HEK293 (cell line): ENCODE measurements around the gene ZNF606.

ENCODE experiments used
- BCL11B ChIP-seq: fragments of 450-650 bp; formaldehyde crosslinking; IDR thresholded peaks from 2 replicates; pipeline ENCODE4 v1.5.1; 2016; ENCODE audit warnings: low read depth, missing biosample characterization, missing genetic modification characterization
- GLI2 ChIP-seq: fragments of 450-650 bp; formaldehyde crosslinking; IDR thresholded peaks from 2 replicates; pipeline ENCODE4; 2017; ENCODE audit warnings: missing biosample characterization, missing genetic modification characterization, low read depth, borderline replicate concordance
- GLI4 ChIP-seq: fragments of 450-650 bp; formaldehyde crosslinking; IDR thresholded peaks from 2 replicates; pipeline ENCODE4 v1.5.1; 2016; ENCODE audit warnings: missing biosample characterization, missing genetic modification characterization
- HOXC10 ChIP-seq: sonication (generic); formaldehyde crosslinking; IDR thresholded peaks from 2 replicates; pipeline ENCODE4 v1.8.1; 2023; ENCODE audit warnings: mild to moderate bottlenecking, missing genetic modification reagents
- KLF1 ChIP-seq: fragments of 450-650 bp; formaldehyde crosslinking; IDR thresholded peaks from 2 replicates; pipeline ENCODE4 v1.5.1; 2016; ENCODE audit warnings: missing biosample characterization, missing genetic modification characterization
- KLF8 ChIP-seq: fragments of 450-650 bp; formaldehyde crosslinking; IDR thresholded peaks from 2 replicates; pipeline ENCODE4 v1.5.1; 2016; ENCODE audit warnings: missing biosample characterization, missing genetic modification characterization
- OSR2 ChIP-seq: fragments of 450-650 bp; formaldehyde crosslinking; IDR thresholded peaks from 2 replicates; pipeline ENCODE4 v1.5.1; 2016; ENCODE audit warnings: missing biosample characterization, missing genetic modification characterization
- PRDM1 ChIP-seq: fragments of 450-650 bp; formaldehyde crosslinking; IDR thresholded peaks from 2 replicates; pipeline ENCODE4; 2016; ENCODE audit warnings: missing biosample characterization, missing genetic modification characterization
- RBAK ChIP-seq: fragments of 450-650 bp; formaldehyde crosslinking; IDR thresholded peaks from 2 replicates; pipeline ENCODE4 v1.5.1; 2016; ENCODE audit warnings: missing biosample characterization, missing genetic modification characterization
- SALL2 ChIP-seq: fragments of 450-650 bp; formaldehyde crosslinking; IDR thresholded peaks from 2 replicates; pipeline ENCODE4 v1.5.0; 2017; ENCODE audit warnings: missing biosample characterization, mild to moderate bottlenecking, missing genetic modification characterization, borderline replicate concordance
- SCRT2 ChIP-seq: fragments of 450-650 bp; formaldehyde crosslinking; IDR thresholded peaks from 2 replicates; pipeline ENCODE4 v1.5.1; 2016; ENCODE audit warnings: missing biosample characterization, missing genetic modification characterization
- YY1 ChIP-seq: fragments of 450-650 bp; formaldehyde crosslinking; IDR thresholded peaks from 2 replicates; pipeline ENCODE4 v1.5.1; 2018; ENCODE audit warnings: missing biosample characterization, missing genetic modification characterization
- ZBTB10 ChIP-seq: fragments of 450-650 bp; formaldehyde crosslinking; IDR thresholded peaks from 2 replicates; pipeline ENCODE4 v1.5.1; 2016; ENCODE audit warnings: missing biosample characterization, missing genetic modification characterization
- ZBTB6 ChIP-seq: fragments of 450-650 bp; formaldehyde crosslinking; IDR thresholded peaks from 2 replicates; pipeline ENCODE4 v1.5.1; 2017; ENCODE audit warnings: missing biosample characterization, missing genetic modification characterization
- ZIC2 ChIP-seq: fragments of 450-650 bp; formaldehyde crosslinking; IDR thresholded peaks from 2 replicates; pipeline ENCODE4 v1.5.1; 2016; ENCODE audit warnings: missing biosample characterization, missing genetic modification characterization
- ZNF138 ChIP-seq: fragments of 450-650 bp; formaldehyde crosslinking; IDR thresholded peaks from 2 replicates; pipeline ENCODE4 v1.5.1; 2016; ENCODE audit warnings: missing biosample characterization, missing genetic modification characterization, borderline replicate concordance
- ZNF155 ChIP-seq: fragments of 450-650 bp; formaldehyde crosslinking; IDR thresholded peaks from 2 replicates; pipeline ENCODE4 v1.5.1; 2016; ENCODE audit warnings: missing biosample characterization, missing genetic modification characterization
- ZNF16 ChIP-seq: fragments of 450-650 bp; formaldehyde crosslinking; IDR thresholded peaks from 2 replicates; pipeline ENCODE4 v1.5.1; 2016; ENCODE audit warnings: low read depth, missing biosample characterization, missing genetic modification characterization
- ZNF174 ChIP-seq: fragments of 450-650 bp; formaldehyde crosslinking; IDR thresholded peaks from 2 replicates; pipeline ENCODE4 v1.5.0; 2017; ENCODE audit warnings: missing biosample characterization, mild to moderate bottlenecking, missing genetic modification characterization
- ZNF214 ChIP-seq: fragments of 450-650 bp; formaldehyde crosslinking; IDR thresholded peaks from 2 replicates; pipeline ENCODE4 v1.5.1; 2017; ENCODE audit warnings: missing biosample characterization, mild to moderate bottlenecking, missing genetic modification characterization, borderline replicate concordance
- ZNF223 ChIP-seq: fragments of 450-650 bp; formaldehyde crosslinking; IDR thresholded peaks from 2 replicates; pipeline ENCODE4 v1.5.1; 2016; ENCODE audit warnings: missing biosample characterization, missing genetic modification characterization
- ZNF292 ChIP-seq: fragments of 450-650 bp; formaldehyde crosslinking; IDR thresholded peaks from 2 replicates; pipeline ENCODE4 v1.5.1; 2016; ENCODE audit warnings: low read depth, missing biosample characterization, missing genetic modification characterization, borderline replicate concordance
- ZNF48 ChIP-seq: fragments of 450-650 bp; formaldehyde crosslinking; IDR thresholded peaks from 2 replicates; pipeline ENCODE4 v1.5.1; 2016; ENCODE audit warnings: missing biosample characterization, missing genetic modification characterization
- ZNF544 ChIP-seq: fragments of 450-650 bp; formaldehyde crosslinking; IDR thresholded peaks from 2 replicates; pipeline ENCODE4 v1.5.0; 2017; ENCODE audit warnings: missing biosample characterization, missing genetic modification characterization
- ZNF558 ChIP-seq: fragments of 450-650 bp; formaldehyde crosslinking; IDR thresholded peaks from 2 replicates; pipeline ENCODE4 v1.5.1; 2016; ENCODE audit warnings: missing biosample characterization, missing genetic modification characterization
- ZNF561 ChIP-seq: fragments of 450-650 bp; IDR thresholded peaks from 2 replicates; pipeline ENCODE4 v1.5.1; 2018; ENCODE audit warnings: missing biosample characterization, missing genetic modification characterization, borderline replicate concordance
- ZNF571 ChIP-seq: fragments of 450-650 bp; formaldehyde crosslinking; IDR thresholded peaks from 2 replicates; pipeline ENCODE4 v1.5.0; 2017; ENCODE audit warnings: missing biosample characterization, missing genetic modification characterization
- ZNF600 ChIP-seq: fragments of 450-650 bp; formaldehyde crosslinking; IDR thresholded peaks from 2 replicates; pipeline ENCODE4 v1.5.1; 2016; ENCODE audit warnings: missing biosample characterization, missing genetic modification characterization
- ZNF658 ChIP-seq: fragments of 450-650 bp; formaldehyde crosslinking; IDR thresholded peaks from 2 replicates; pipeline ENCODE4; 2016; ENCODE audit warnings: missing biosample characterization, missing genetic modification characterization
- ZNF660 ChIP-seq: fragments of 450-650 bp; IDR thresholded peaks from 2 replicates; pipeline ENCODE4 v1.5.1; 2018; ENCODE audit warnings: missing biosample characterization, mild to moderate bottlenecking, missing genetic modification characterization
- ZNF664 ChIP-seq: fragments of 450-650 bp; formaldehyde crosslinking; IDR thresholded peaks from 2 replicates; pipeline ENCODE4 v1.5.1; 2016; ENCODE audit warnings: missing biosample characterization, missing genetic modification characterization
- TF ChIP-seq, protein P1 (sequence below): fragments of 450-650 bp; formaldehyde crosslinking; conservative IDR thresholded peaks from 2 replicates; pipeline ENCODE4 v1.5.1; 2016; ENCODE audit warnings: low read depth, missing biosample characterization, missing genetic modification characterization

Gene ZNF606

DNA sequence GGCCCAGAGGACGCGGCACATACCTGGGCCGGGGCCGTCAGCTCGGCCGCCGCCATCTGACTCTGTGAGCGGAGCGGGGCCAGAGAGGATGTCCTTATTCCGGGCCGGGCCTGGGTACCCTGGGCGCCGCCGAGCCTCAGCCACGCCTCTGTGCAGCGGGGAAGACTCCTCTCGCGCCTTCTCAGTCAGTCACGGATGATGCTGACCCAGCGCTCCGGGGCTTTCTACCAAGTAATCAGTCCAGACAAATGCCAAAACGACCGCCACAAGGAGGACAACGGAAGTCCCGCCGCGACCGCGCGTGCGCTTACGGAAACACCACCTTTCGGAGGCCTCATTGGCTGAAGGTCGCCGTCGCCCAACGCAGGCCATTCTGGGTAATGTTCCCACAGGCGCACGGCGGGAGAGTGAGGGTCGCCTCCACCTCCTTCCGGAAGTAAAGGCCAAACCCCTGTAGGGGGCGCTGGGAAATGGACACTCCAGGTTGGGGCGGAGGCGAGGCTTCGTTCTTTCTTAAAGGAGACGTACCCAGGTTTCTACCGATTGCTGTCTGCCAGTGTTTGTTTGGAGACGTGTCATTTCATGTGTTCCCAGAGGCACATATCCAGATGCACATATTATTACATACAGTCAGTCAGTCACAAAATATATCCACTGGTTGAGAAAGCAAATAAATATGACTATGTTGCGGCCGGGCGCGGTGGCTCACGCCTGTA, 55.0 kb downstream of the ZNF606 start, which contains the start of gene ZNF256 (continued):
- peak; percentile 16; the same call in 1 of the 2 replicates for TF ChIP-seq ZBTB10 (tag by site-specific recombination)
- no peak for TF ChIP-seq SALL2
- no peak for TF ChIP-seq ZNF223 (tag by site-specific recombination)
- TF ChIP-seq ZNF664 (tag by site-specific recombination), result no peak
- no peak for TF ChIP-seq ZNF48 (tag by site-specific recombination)
- 0 out of 2 replicates have a peak, but pooled peaks have one; percentile 7 for TF ChIP-seq SCRT2 (tag by site-specific recombination)
- no peak for TF ChIP-seq YY1 (tag by site-specific recombination)
- no peak for TF ChIP-seq GLI4 (tag by site-specific recombination)
- TF ChIP-seq ZNF571, result no peak
- no peak for TF ChIP-seq ZNF214 (tag by site-specific recombination)
- no peak for TF ChIP-seq ZNF600 (tag by site-specific recombination)
- no peak for TF ChIP-seq ZNF138 (tag by site-specific recombination)
- peak; percentile 95; the same call in 1 of the 2 replicates for TF ChIP-seq HOXC10
- peak; percentile 98 for TF ChIP-seq ZNF561 (tag by site-specific recombination)
- no peak for TF ChIP-seq ZNF16 (tag by site-specific recombination)
- TF ChIP-seq ZNF174 (tag by site-specific recombination), result no peak
- TF ChIP-seq, protein P1, sequence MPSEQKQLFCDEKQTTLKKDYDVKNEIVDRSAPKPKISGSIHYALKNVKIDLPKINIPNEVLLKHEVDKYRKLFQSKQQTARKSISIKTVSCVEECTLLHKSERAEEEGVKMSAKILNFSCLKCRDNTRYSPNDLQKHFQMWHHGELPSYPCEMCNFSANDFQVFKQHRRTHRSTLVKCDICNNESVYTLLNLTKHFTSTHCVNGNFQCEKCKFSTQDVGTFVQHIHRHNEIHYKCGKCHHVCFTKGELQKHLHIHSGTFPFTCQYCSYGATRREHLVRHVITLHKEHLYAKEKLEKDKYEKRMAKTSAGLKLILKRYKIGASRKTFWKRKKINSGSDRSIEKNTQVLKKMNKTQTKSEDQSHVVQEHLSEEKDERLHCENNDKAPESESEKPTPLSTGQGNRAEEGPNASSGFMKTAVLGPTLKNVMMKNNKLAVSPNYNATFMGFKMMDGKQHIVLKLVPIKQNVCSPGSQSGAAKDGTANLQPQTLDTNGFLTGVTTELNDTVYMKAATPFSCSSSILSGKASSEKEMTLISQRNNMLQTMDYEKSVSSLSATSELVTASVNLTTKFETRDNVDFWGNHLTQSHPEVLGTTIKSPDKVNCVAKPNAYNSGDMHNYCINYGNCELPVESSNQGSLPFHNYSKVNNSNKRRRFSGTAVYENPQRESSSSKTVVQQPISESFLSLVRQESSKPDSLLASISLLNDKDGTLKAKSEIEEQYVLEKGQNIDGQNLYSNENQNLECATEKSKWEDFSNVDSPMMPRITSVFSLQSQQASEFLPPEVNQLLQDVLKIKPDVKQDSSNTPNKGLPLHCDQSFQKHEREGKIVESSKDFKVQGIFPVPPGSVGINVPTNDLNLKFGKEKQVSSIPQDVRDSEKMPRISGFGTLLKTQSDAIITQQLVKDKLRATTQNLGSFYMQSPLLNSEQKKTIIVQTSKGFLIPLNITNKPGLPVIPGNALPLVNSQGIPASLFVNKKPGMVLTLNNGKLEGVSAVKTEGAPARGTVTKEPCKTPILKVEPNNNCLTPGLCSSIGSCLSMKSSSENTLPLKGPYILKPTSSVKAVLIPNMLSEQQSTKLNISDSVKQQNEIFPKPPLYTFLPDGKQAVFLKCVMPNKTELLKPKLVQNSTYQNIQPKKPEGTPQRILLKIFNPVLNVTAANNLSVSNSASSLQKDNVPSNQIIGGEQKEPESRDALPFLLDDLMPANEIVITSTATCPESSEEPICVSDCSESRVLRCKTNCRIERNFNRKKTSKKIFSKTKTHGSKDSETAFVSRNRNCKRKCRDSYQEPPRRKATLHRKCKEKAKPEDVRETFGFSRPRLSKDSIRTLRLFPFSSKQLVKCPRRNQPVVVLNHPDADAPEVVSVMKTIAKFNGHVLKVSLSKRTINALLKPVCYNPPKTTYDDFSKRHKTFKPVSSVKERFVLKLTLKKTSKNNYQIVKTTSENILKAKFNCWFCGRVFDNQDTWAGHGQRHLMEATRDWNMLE, result peak; percentile 94
- peak; percentile 70 for TF ChIP-seq ZIC2
- no peak for TF ChIP-seq ZNF544 (tag by site-specific recombination)
- TF ChIP-seq GLI2 (tag by site-specific recombination), result no peak
- no peak for TF ChIP-seq ZNF292 (tag by site-specific recombination)
- no peak for TF ChIP-seq OSR2 (tag by site-specific recombination)
- TF ChIP-seq BCL11B (tag by site-specific recombination), result no peak
- TF ChIP-seq ZNF658 (tag by site-specific recombination), result no peak
- no peak for TF ChIP-seq KLF1
- TF ChIP-seq ZNF660 (tag by site-specific recombination), result no peak; the same call in 1 of the 2 replicates
- no peak for TF ChIP-seq ZNF155 (tag by site-specific recombination)
- no peak for TF ChIP-seq ZNF558 (tag by site-specific recombination)
- TF ChIP-seq ZBTB6 (tag by site-specific recombination), result no peak
- TF ChIP-seq RBAK (tag by site-specific recombination), result no peak
- no peak for TF ChIP-seq PRDM1 (tag by site-specific recombination)
- peak; percentile 86 for TF ChIP-seq KLF8 (tag by site-specific recombination)
